Colonic mucosa (tissue), 4 donors: ENCODE measurements around the gene ELP4. TPM values are rescaled to one million over a fixed set of nuclear protein-coding genes. Genes with fewer than 3 reads are reported as not detected.

Source experiments
- DNase-seq: peaks from one replicate; pipeline ENCODE4 v3.0.0-alpha.2; 2020
- H3K27ac ChIP-seq: fragments of 200-600 bp; one replicate; pipeline ENCODE4 v1.8.0; 2021
- H3K27me3 ChIP-seq: fragments of 200-600 bp; one replicate; pipeline ENCODE4 v1.8.0; 2021
- H3K36me3 ChIP-seq: fragments of 200-600 bp; one replicate; pipeline ENCODE4 v1.8.0; 2021
- H3K4me1 ChIP-seq: fragments of 200-600 bp; one replicate; pipeline ENCODE4 v1.8.0; 2021; ENCODE audit warnings: mild to moderate bottlenecking
- H3K4me3 ChIP-seq: fragments of 200-600 bp; one replicate; pipeline ENCODE4 v1.8.0; 2021
- H3K9ac ChIP-seq, 2 donors: one replicate each; pipeline ENCODE4 v1.7.0; 2013; ENCODE audit warnings: control low read depth in 2 of 2, low read depth in 2 of 2, low read length in 2 of 2
- H3K9me3 ChIP-seq: fragments of 200-600 bp; one replicate; pipeline ENCODE4 v1.8.0; 2021
- intact Hi-C: fragments of 100-400 bp; cut with DNase I; formaldehyde crosslinking; loops from one replicate; pipeline ENCODE4 v1.14.1; 2022
- total RNA-seq, 2 donors: library from RNA; stranded (reverse); fragmentation: NEBNext Ultra II Directional in 1 of 2; extraction: Animal tissue kit (Norgen Biotek cat#: 25700) in 1 of 2; gene quantifications; one replicate each; pipeline ENCODE4 v1.2.1, GENCODE V29; 2021
- TF ChIP-seq, protein P1 (sequence below): fragments of 200-600 bp; IDR thresholded peaks from one replicate; pipeline ENCODE4 v1.8.0; 2022; ENCODE audit warnings: antibody characterized with exemption, mild to moderate bottlenecking
- donor health status: healthy.
- donor health status: DM: no; HTN: no; CAD: no.
- donor health status: DM: no; HTN: no; CAD: no.

Gene ELP4
- total RNA-seq, 2 donors from 2014 or later: 17.0 to 22.8 TPM

- Histone ChIP-seq H3K4me3 (no peak overlapping the region), H3K36me3 (no peaks in the 10 kb centered on the region), H3K4me1 (no peaks in the 10 kb centered on the region), H3K27me3 (peaks cover 88% of the 10 kb centered on the region), H3K9me3 (no peaks in the 10 kb centered on the region), H3K9ac (no peak overlapping the region), H3K27ac (no peak overlapping the region)
- intact Hi-C loops: no loop called here
- no peak for DNase-seq
- TF ChIP-seq, protein P1, sequence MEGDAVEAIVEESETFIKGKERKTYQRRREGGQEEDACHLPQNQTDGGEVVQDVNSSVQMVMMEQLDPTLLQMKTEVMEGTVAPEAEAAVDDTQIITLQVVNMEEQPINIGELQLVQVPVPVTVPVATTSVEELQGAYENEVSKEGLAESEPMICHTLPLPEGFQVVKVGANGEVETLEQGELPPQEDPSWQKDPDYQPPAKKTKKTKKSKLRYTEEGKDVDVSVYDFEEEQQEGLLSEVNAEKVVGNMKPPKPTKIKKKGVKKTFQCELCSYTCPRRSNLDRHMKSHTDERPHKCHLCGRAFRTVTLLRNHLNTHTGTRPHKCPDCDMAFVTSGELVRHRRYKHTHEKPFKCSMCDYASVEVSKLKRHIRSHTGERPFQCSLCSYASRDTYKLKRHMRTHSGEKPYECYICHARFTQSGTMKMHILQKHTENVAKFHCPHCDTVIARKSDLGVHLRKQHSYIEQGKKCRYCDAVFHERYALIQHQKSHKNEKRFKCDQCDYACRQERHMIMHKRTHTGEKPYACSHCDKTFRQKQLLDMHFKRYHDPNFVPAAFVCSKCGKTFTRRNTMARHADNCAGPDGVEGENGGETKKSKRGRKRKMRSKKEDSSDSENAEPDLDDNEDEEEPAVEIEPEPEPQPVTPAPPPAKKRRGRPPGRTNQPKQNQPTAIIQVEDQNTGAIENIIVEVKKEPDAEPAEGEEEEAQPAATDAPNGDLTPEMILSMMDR: no peak
These were observed 315.6 kb downstream of the ELP4 start for GRCh38 chr11:31824879-31825837.

DNA sequence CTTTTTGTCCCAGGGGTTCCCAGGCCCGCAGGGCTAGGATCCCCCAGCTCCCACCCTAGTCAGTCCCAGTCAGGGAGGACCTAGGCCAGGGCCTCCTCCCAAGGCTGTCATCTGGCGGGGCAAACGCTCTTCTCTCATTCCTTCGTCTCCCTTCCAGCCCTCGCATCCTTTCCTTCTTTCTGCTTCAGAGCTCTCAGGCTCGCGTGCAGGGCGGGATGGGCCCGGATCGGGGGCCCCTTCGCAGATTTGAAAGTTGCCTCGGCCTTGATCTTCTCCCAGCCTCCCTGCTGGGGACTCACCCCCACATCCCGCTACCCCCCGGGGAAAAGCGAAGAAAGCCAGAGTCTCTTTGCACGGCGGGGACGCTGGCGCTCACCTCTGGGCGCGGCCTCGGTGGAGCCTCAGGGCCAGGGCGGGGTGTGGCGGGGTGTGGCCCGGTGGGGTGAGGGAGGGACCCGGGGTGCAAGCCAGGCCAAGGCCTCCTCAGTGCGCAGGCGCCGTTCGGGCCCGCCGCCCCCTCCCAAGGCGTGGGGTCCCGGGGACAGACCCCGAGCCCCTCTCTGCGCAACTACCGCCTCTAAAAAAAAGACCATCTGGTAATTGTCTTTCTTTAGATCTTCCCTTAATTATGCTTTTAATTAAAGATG, 316.4 kb downstream of the ELP4 start:
- peaks cover 79% of the 10 kb centered on the region for H3K27me3 ChIP-seq
- no peaks in the 10 kb centered on the region for H3K4me1 ChIP-seq
- no peak for DNase-seq
- no peak overlapping the region for H3K4me3 ChIP-seq
- H3K9me3 ChIP-seq: no peaks in the 10 kb centered on the region
- intact Hi-C loops: no loop called here
- no peaks in the 10 kb centered on the region for H3K36me3 ChIP-seq
- H3K9ac ChIP-seq: no peak overlapping the region
- no peak overlapping the region for H3K27ac ChIP-seq
- TF ChIP-seq, protein P1: no peak

- Histone ChIP-seq H3K9ac (no peak overlapping the region), H3K27ac (no peak overlapping the region), H3K27me3 (peaks cover 71% of the 10 kb centered on the region), H3K36me3 (no peaks in the 10 kb centered on the region), H3K4me3 (no peak overlapping the region), H3K9me3 (no peaks in the 10 kb centered on the region), H3K4me1 (no peaks in the 10 kb centered on the region)
- intact Hi-C loops: no loop called here
- no peak for DNase-seq
- TF ChIP-seq, protein P1: no peak
These were observed 317.2 kb downstream of the ELP4 start for GRCh38 chr11:31826536-31827438.

DNA sequence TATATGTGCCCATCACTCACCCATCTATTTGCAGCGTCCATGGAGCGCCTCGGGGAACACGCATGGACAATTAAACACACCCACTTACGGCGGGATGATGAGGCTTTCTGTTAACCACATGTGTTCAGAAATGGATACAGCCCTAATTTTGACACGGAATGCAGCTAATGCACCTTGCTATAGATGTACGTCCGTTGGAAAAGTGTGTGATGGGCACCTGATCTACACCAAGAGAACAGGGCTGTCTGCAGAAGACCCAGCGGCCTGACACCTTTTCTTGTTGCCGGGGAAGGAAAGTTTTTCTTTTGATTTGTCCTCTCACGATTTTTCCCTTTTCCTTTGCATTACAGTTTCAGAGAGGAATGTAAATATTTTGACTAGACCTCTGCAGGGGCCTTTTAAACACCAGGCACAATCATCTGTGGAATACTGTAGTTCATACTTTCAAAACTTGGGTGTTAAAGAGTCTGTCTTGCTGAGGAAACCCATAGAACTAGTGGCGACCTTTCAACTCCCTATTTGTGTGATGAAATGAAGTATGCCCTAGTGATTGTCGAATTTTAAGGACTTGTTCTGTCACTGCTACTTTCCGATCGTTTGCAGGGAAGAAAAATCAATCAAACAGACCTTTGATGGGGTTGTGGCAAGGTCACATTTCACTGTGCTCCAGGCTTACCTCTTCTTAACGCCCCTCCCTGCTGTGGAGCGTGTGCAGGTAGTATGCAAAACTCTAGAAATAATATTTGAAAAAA, 318.1 kb downstream of the ELP4 start:
- Histone ChIP-seq H3K4me1 (no peaks in the 10 kb centered on the region), H3K9ac (no peak overlapping the region), H3K4me3 (no peak overlapping the region), H3K27me3 (peaks cover 64% of the 10 kb centered on the region), H3K9me3 (no peaks in the 10 kb centered on the region), H3K27ac (no peak overlapping the region), H3K36me3 (no peaks in the 10 kb centered on the region)
- no peak for DNase-seq
- intact Hi-C loops: no loop called here
- TF ChIP-seq, protein P1: no peak
